Stimulated activated memory B cell treated with anti-CD40 and anti-IgM and Interleukin-4, amounts not matched to agents 10 μg/mL and 1 μg/mL and 100 μg/mL, for 72 hours (primary cell): ENCODE results near the gene SLC17A5.
A peak's percentile ranks its signal among the peaks of the same experiment; 100 is the strongest.
"Not testable (repeated sequence)": the region's sequence is repeated elsewhere in the genome, so short reads cannot be mapped to it uniquely, and the experiment has no call there.

Experiments used
- ATAC-seq: fragments of 150-1000 bp; cut with Tn5 transposase; 2 replicates; pipeline ENCODE4 v1.10.0; 2021
- H3K27ac Mint-ChIP-seq: one replicate; pipeline ENCODE4 v1.8.0; 2022; ENCODE audit warnings: mild to moderate bottlenecking, mixed read lengths
- H3K27me3 Mint-ChIP-seq: one replicate; pipeline ENCODE4 v1.8.0; 2022; ENCODE audit warnings: mixed read lengths
- H3K36me3 Mint-ChIP-seq: one replicate; pipeline ENCODE4 v1.8.0; 2022; ENCODE audit warnings: mixed read lengths
- H3K4me1 Mint-ChIP-seq: one replicate; pipeline ENCODE4 v1.8.0; 2022; ENCODE audit warnings: mixed read lengths
- H3K4me3 Mint-ChIP-seq: one replicate; pipeline ENCODE4 v1.8.0; 2022; ENCODE audit warnings: mild to moderate bottlenecking, moderate library complexity, mixed read lengths
- H3K9me3 Mint-ChIP-seq: one replicate; pipeline ENCODE4 v1.8.0; 2022; ENCODE audit warnings: mixed read lengths

Gene SLC17A5

DNA sequence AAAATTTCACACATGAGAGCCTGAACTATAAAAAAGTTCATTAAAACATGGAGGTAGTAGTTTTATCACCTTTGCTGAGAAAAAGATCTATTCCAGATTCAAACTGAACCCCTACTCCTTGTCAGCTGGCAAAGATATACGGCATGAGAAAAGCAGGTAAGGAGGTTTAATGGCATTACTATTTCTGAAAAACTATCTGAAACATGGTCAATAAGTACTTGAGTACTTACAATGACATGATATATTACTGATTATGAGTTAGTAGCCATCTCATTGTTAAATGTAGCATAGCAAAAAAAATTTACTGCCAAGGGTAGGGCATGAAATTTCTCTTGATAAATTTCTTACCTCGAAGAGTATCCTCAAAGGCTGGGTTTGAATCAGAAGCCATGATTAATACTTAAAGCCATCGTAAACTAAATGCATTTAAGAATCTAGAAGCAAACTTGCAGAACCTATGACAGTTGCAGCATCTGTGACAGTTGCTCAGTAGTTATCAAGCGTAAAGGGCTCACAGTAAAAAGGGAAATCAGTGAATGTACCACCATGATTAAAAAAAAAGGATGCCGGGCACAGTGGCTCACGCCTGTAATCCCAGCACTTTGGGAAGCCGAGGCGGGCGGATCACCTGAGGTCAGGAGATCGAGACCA is 8.7 kb downstream of the SLC17A5 start:
- peak overlapping the region; percentile 89 for H3K4me3 Mint-ChIP-seq
- ATAC-seq, result no peak
- H3K4me1 Mint-ChIP-seq, result peaks cover 9% of the 10 kb centered on the region
- H3K9me3 Mint-ChIP-seq, result no peaks in the 10 kb centered on the region
- peaks cover 35% of the 10 kb centered on the region for H3K36me3 Mint-ChIP-seq
- H3K27me3 Mint-ChIP-seq, result no peaks in the 10 kb centered on the region
- H3K27ac Mint-ChIP-seq, result peak overlapping the region; percentile 87

DNA sequence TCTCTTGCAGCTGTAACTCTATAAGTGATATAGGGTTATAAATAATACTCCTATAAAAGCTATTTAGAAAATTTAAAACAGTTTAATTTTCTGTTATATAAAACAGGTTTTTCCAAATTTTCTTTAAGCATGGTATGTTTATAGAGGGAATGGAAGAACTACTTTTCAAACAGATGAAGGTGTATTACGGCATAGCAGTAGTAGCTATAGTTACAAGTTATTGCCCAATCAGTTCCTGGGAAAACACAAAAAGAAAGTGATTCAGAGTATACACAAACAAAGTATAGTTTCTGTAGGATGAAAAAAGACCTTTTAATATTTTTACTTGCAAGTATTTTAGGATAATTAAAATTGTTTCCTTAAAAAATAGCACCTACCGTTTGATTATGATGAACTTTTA is 9.8 kb downstream of the SLC17A5 start:
- H3K4me1 Mint-ChIP-seq, result peaks cover 9% of the 10 kb centered on the region
- H3K4me3 Mint-ChIP-seq, result no peak overlapping the region
- H3K27ac Mint-ChIP-seq, result no peak overlapping the region
- no peaks in the 10 kb centered on the region for H3K27me3 Mint-ChIP-seq
- H3K9me3 Mint-ChIP-seq, result no peaks in the 10 kb centered on the region
- no peak for ATAC-seq
- H3K36me3 Mint-ChIP-seq, result peaks cover 35% of the 10 kb centered on the region

- no peak overlapping the region for H3K27ac Mint-ChIP-seq
- no peak for ATAC-seq
- no peaks in the 10 kb centered on the region for H3K27me3 Mint-ChIP-seq
- H3K4me1 Mint-ChIP-seq, result peaks cover 9% of the 10 kb centered on the region
- no peak overlapping the region for H3K4me3 Mint-ChIP-seq
- H3K36me3 Mint-ChIP-seq, result peaks cover 33% of the 10 kb centered on the region
- no peaks in the 10 kb centered on the region for H3K9me3 Mint-ChIP-seq
These were observed 11.3 kb downstream of the SLC17A5 start for GRCh38 chr6:73642530-73642929.

- Mint-ChIP-seq H3K27ac (no peak overlapping the region), H3K9me3 (no peaks in the 10 kb centered on the region), H3K27me3 (no peaks in the 10 kb centered on the region), H3K4me3 (no peak overlapping the region), H3K4me1 (peaks cover 3% of the 10 kb centered on the region), H3K36me3 (peaks cover 43% of the 10 kb centered on the region)
- no peak for ATAC-seq
These were observed 13.5 kb downstream of the SLC17A5 start for GRCh38 chr6:73640179-73640750.

DNA sequence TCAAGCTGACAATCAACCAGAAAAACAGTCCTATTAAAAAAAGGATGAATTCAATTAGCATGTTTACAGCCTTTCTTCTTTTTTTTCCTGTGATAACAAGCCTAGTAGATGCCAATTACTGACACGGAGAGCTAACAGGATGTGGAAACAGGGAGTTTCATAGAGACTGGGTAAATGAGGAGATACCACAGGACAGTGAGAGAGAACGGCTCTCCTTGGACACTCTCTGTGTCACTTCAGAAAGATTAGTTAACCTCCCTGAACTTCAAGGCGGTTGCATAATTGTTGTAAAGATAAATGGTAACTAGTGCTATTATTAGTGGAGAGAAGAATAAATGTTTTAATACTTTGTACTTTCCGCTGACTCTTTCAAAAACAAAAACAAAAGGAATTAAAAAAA is 14.8 kb downstream of the SLC17A5 start:
- H3K27me3 Mint-ChIP-seq, result no peaks in the 10 kb centered on the region
- H3K9me3 Mint-ChIP-seq, result no peaks in the 10 kb centered on the region
- no peak overlapping the region for H3K4me3 Mint-ChIP-seq
- no peak overlapping the region for H3K27ac Mint-ChIP-seq
- H3K36me3 Mint-ChIP-seq, result peaks cover 43% of the 10 kb centered on the region
- no peaks in the 10 kb centered on the region for H3K4me1 Mint-ChIP-seq
- no peak for ATAC-seq

- H3K27ac Mint-ChIP-seq, result no peak overlapping the region
- H3K4me1 Mint-ChIP-seq, result no peaks in the 10 kb centered on the region
- H3K4me3 Mint-ChIP-seq, result no peak overlapping the region
- H3K27me3 Mint-ChIP-seq, result no peaks in the 10 kb centered on the region
- H3K9me3 Mint-ChIP-seq, result no peaks in the 10 kb centered on the region
- peaks cover 43% of the 10 kb centered on the region for H3K36me3 Mint-ChIP-seq
- no peak for ATAC-seq
These were observed 16.4 kb downstream of the SLC17A5 start for GRCh38 chr6:73637404-73637803.

- ATAC-seq, result no peak
- peaks cover 43% of the 10 kb centered on the region for H3K36me3 Mint-ChIP-seq
- no peak overlapping the region for H3K27ac Mint-ChIP-seq
- H3K27me3 Mint-ChIP-seq, result no peaks in the 10 kb centered on the region
- no peaks in the 10 kb centered on the region for H3K9me3 Mint-ChIP-seq
- no peak overlapping the region for H3K4me3 Mint-ChIP-seq
- no peaks in the 10 kb centered on the region for H3K4me1 Mint-ChIP-seq
These were observed 17.7 kb downstream of the SLC17A5 start for GRCh38 chr6:73636048-73636447.

DNA sequence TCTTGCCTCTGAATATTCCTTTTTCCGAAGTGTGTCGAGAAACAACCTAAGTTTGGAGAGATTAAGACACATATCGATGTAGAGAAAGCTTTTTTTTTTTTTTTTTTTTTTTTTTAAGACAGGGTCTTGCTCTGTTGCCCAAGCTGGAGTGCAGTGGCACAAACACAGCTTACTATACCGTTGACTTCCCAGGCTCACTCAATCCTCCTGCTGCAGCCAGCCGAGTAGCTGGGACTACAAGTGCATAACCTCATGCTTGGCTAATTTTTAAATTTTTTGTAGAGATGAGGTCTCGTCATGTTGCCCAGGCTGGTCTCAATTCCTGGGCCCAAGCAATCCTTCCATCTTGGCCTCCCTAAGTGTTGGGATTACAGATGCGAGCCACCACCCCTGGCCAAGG is 21.4 kb downstream of the SLC17A5 start:
- no peak for ATAC-seq
- Mint-ChIP-seq H3K27me3 (no peaks in the 10 kb centered on the region), H3K4me3 (no peak overlapping the region), H3K27ac (no peak overlapping the region), H3K9me3 (no peaks in the 10 kb centered on the region), H3K36me3 (peaks cover 49% of the 10 kb centered on the region), H3K4me1 (no peaks in the 10 kb centered on the region)

DNA sequence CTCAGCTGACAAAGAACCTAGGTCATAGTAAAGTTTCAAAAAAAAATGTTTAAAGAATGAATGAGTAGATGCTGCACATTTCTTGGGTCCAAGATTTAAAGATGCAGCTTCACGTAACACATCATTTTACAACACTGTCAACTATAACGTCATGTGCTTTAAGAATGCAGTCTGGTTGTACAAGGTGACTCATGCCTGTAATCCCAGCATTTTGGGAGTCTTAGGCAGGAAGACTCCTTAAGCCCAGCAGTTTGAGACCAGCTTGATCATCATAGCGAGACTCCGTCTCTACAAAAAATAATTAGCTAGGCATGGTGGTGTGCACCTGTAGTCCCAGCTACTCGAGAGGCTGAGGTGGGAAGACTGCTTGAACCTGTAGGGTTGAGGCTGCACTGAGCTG is 21.9 kb downstream of the SLC17A5 start:
- no peaks in the 10 kb centered on the region for H3K9me3 Mint-ChIP-seq
- H3K4me3 Mint-ChIP-seq, result no peak overlapping the region
- no peaks in the 10 kb centered on the region for H3K4me1 Mint-ChIP-seq
- no peak overlapping the region for H3K27ac Mint-ChIP-seq
- ATAC-seq, result no peak
- no peaks in the 10 kb centered on the region for H3K27me3 Mint-ChIP-seq
- H3K36me3 Mint-ChIP-seq, result peaks cover 44% of the 10 kb centered on the region

DNA sequence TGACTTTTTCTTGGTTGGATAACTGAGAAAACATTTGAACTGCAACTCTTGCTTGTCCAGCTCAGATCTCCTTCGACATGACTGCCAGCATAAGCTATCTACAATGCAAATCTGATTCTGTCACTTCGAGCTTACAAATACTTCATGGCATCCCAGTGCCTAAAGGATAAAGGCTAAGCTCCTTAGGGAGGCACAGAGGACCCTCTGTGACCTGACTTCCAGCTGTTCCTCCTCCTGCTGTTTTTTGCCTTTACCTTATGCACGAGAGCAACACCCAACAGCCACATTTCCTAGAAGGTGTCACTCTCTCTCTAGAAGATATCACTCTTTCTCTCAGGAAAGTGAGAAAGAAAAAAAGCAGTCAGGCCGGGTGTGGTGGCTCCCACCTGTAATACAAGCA is 23.4 kb downstream of the SLC17A5 start:
- no peak overlapping the region for H3K27ac Mint-ChIP-seq
- H3K9me3 Mint-ChIP-seq, result no peaks in the 10 kb centered on the region
- H3K27me3 Mint-ChIP-seq, result no peaks in the 10 kb centered on the region
- no peaks in the 10 kb centered on the region for H3K4me1 Mint-ChIP-seq
- H3K36me3 Mint-ChIP-seq, result peaks cover 36% of the 10 kb centered on the region
- ATAC-seq, result no peak
- no peak overlapping the region for H3K4me3 Mint-ChIP-seq

- no peaks in the 10 kb centered on the region for H3K27me3 Mint-ChIP-seq
- no peaks in the 10 kb centered on the region for H3K4me1 Mint-ChIP-seq
- no peaks in the 10 kb centered on the region for H3K9me3 Mint-ChIP-seq
- H3K36me3 Mint-ChIP-seq, result peaks cover 16% of the 10 kb centered on the region
- H3K27ac Mint-ChIP-seq, result no peak overlapping the region
- H3K4me3 Mint-ChIP-seq, result no peak overlapping the region
- ATAC-seq, result no peak
These were observed 28.9 kb downstream of the SLC17A5 start for GRCh38 chr6:73624896-73625295.

- H3K27me3 Mint-ChIP-seq, H3K36me3 Mint-ChIP-seq, H3K27ac Mint-ChIP-seq, H3K4me3 Mint-ChIP-seq, H3K4me1 Mint-ChIP-seq, H3K9me3 Mint-ChIP-seq, ATAC-seq: not testable (repeated sequence)
These were observed 30.3 kb downstream of the SLC17A5 start for GRCh38 chr6:73623480-73623879.

DNA sequence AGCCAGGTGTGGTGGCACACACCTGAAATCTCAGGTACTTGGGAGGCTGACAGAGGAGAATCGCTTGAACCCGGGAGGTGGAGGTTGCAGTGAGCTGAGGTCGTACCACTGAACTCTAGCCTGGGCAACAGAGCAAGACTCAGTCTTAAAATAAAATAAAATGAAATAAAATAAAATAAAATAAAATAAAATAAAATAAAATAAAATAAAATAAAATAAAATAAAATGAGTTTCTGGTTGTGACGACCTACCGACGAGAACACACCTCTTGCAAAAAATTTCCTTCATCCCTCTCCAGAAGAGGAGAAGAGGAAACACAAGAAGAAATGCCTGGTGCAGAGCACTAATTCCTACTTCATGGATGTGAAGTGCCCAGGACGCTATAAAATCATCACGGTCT is 35.7 kb downstream of the SLC17A5 start:
- not testable (repeated sequence) for H3K4me1 Mint-ChIP-seq, H3K4me3 Mint-ChIP-seq, H3K27ac Mint-ChIP-seq, H3K27me3 Mint-ChIP-seq, ATAC-seq, H3K9me3 Mint-ChIP-seq
- H3K36me3 Mint-ChIP-seq, result peaks cover 28% of the 10 kb centered on the region

GRCh38 chr6:73614802-73615201 is 39.0 kb downstream of the SLC17A5 start:
- Mint-ChIP-seq H3K4me1 (peaks cover 6% of the 10 kb centered on the region), H3K27ac (no peak overlapping the region), H3K27me3 (no peaks in the 10 kb centered on the region), H3K9me3 (no peaks in the 10 kb centered on the region), H3K36me3 (peaks cover 28% of the 10 kb centered on the region), H3K4me3 (no peak overlapping the region)
- ATAC-seq, result no peak

DNA sequence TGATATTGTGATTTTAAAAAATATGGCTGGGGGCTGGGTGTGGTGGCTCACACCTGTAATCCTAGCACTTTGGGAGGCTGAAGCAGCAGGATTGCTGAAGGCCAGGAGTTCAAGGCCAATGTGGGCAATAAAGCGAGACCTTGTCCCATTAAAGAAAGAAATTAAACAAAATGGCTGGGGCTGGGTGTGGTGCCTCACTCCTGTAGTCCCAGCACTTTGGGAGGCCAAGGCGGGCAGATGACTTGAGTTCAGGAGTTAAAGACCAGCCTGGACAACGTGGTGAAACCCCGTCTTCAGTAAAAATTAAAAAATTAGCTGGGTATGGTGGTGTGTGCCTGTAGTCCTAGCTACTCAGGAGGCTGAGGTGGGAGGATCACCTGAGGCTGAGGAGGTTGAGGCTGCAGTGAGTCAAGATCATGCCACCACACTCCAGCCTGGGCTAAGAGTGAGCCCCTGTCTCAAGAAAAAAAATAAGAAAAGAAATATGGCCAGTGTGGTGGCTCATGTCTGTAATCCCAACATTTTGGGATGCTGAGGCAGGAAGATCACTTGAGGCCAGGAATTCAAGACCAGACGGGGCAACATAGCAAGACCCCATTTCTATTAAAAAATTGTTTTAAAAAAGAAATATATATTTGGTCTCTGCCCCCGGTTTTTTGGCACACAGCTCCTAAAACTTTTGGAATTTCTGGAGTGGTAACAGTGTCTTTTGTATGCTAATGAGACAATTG is 39.8 kb downstream of the SLC17A5 start:
- peaks cover 33% of the 10 kb centered on the region for H3K36me3 Mint-ChIP-seq
- H3K4me1 Mint-ChIP-seq, result peaks cover 6% of the 10 kb centered on the region
- no peaks in the 10 kb centered on the region for H3K9me3 Mint-ChIP-seq
- no peak overlapping the region for H3K4me3 Mint-ChIP-seq
- no peak for ATAC-seq
- no peaks in the 10 kb centered on the region for H3K27me3 Mint-ChIP-seq
- no peak overlapping the region for H3K27ac Mint-ChIP-seq

- H3K27me3 Mint-ChIP-seq, result no peaks in the 10 kb centered on the region
- ATAC-seq, result no peak
These were observed 41.2 kb downstream of the SLC17A5 start for GRCh38 chr6:73612611-73613010.

More at GRCh38 chr6:73612611-73613010, 41.2 kb downstream of the SLC17A5 start:
- Mint-ChIP-seq H3K36me3 (peaks cover 35% of the 10 kb centered on the region), H3K4me3 (no peak overlapping the region), H3K4me1 (peaks cover 6% of the 10 kb centered on the region), H3K27ac (no peak overlapping the region), H3K9me3 (no peaks in the 10 kb centered on the region)
